HG02970 (cell line): Measurements from ENCODE around the gene ENPP7.
"Not testable (repeated sequence)": the region's sequence is repeated elsewhere in the genome, so short reads cannot be mapped to it uniquely, and the experiment has no call there.

Experiments
- ATAC-seq: cut with Tn5 transposase; IDR thresholded peaks from one replicate; pipeline ENCODE4 v1.9.1; 2021; ENCODE audit warnings: mild to moderate bottlenecking, moderate library complexity, moderate number of reproducible peaks; ENCODE audit not compliant: unreplicated experiment, low FRiP score

Gene ENPP7

DNA sequence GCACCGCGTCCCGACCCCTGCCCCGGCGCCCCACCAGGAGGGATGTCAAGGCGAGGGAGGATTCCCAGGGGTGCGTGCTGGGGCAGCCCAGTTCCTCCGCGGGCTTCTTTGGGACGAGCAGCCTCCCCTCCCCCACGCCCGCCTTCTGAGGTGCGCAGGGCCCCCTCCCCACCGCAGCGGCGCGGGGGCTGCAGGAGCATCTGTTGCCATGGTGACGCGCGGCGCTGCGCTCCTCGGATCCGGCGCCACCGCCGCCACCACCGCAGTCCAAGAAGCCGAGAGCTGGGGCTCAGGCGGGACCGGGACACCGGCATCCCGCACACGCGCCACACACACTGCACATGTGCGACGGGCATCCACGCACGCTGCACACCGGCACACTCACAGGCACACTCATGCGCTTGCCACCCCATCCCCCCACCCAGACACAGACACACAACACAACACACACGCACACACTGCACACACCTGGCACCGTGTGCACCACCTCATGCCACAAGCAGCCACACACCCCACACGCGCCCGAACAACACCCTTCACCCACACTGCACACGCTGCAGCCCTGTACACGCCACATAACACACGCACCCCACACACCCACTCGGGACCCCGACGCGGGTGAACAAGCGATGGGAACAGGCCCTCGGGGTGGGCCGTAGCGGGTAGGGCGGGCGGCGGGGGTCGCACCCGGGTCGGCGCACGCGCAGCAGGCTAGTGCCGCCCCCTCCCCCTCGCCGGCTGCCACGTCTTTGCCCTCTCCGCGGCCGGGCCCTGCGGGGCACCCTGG is 17.0 kb downstream of the ENPP7 start:
- no peak for ATAC-seq

DNA sequence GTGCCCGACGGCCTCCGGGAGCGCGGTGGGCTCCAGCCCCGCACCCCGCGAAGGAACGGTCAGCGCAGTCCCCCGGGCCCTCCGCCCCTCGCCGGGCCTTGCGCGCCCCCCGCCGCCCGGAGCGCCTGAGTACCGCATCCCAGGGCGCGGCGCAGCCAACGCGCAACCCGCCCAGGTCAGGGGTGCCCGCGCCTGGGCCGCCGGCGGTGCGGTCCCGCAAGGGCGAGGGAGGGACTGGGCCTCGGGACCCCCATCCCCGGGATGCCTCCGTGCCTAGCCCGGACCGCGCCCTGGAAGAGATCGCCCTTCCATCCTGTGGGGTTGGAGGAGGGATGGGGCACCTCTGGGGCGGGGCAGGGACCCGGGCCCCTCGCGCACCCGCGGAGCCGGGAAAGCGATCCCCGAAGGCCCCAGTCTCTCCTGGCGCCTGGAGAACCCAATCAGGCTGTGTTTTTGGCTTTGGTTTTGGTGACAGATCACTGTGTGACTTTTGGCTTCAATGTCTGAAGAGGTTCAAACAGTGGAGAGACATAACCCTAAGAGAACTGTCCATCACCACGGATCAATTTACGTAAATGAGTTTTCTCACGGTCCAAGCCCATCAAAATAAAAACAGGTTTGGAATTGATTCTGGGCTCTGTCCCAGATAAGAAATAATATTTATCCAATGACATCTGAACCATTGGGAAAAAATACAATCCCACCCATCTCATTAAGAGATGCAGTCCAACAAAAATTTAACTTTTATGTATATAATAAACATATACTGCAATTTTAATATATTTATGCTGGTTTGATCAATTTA is 17.8 kb downstream of the ENPP7 start:
- ATAC-seq: no peak

DNA sequence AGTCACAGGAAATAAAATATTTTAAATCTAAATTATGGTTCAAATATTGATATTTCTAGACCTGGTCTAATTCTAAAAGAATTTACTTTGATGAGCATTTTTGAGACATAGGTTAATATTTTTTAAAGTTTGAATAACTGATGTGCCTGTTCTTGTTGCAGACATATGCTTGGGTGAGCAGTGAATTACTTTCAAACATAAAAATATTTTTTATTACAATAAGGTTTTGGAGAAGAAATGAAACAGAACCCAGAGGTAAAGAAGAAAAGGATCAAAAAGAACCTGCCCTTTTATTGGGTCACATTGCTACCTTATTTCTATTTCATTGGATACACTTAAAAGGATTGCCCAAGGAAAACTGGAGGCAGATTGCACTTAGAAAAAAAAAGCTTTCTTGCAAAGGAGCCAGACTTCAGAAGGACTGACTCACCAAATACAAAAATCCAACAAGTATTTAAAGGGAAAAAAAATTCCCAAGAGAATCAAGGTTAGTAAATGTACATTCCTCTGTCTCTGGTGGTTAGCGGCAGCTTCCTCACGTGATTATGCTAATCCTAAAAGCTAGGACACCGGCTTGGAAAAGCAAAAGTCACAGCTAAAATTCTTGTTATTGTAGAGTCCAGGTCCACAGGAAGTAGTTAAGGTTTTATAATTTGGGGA is 18.5 kb downstream of the ENPP7 start:
- ATAC-seq: no peak

DNA sequence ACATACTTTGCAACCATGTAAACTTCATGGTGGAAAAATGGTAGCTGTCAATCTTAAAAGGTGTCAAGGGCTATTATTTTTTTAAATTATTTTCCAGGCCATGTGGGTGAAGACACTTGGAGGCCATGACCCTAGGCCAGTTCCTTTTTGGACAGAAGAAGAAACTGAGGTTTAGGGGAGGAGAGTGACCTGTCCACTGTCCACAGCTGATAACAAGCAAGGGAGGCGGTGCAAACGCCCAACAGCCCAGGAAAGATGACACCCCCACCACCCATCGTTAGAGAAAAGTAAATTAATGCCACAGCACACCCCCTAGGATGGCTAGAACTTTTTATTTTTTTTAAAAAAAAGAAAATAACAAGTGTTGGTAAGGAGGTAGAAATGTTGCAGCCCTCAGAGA is 19.2 kb downstream of the ENPP7 start:
- no peak for ATAC-seq

DNA sequence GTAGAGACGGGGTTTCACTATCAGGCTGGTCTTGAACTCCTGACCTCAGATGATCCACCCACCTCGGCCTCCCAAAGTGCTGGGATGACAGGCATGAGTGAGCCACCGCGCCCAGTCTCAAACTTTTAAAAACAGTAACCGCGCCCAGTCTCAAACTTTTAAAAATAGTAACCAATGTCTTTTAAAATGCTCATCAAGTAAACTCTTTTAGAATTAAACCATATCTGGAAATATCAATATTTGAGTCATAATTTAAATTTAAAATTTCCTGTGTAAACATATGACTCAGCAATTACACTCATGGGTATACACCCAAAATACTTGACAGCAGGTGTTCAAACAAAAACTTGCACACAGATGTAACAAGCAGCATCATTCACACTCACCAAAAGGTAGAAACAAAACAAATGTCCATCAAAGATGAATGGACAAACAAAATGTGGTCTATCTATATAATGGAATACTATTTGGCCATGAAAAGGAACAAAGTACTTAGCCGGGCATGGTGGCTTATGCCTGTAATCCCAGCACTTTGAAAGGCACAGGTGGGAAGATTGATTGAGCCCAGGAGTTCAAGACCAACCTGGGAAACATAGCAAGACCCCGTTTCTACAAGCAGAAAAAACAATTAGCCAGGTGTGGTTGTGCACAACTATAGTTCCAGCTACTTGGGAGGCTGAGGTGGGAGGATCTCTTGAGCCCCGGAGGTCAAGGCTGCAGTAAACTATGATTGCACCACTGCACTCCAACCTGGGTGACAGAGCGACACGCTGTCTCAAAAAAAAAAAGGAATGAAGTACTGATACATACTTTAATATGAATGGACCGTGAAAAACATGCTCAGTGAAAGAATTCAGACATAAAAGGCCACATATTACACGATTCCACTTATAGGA is 20.2 kb downstream of the ENPP7 start:
- ATAC-seq: no peak

DNA sequence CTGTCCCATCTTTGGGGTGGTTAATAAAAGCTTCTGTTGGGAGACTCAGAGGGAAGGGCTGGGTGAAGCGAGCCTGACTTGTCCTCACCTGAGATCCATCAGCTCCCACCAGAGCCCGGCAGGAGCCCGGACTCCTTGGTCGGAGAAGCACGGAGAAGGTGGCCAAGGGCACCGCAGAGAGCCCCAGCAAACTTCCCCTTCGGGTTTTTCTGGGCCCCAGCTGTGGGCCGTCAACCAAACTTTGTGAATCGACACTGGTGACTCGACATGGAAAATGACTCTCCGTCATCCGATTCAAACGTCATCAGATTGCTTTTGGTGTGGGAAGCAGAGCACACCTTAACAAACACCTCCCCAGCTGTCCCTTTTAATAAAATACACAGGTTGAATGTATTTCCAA is 21.4 kb downstream of the ENPP7 start:
- ATAC-seq: no peak

DNA sequence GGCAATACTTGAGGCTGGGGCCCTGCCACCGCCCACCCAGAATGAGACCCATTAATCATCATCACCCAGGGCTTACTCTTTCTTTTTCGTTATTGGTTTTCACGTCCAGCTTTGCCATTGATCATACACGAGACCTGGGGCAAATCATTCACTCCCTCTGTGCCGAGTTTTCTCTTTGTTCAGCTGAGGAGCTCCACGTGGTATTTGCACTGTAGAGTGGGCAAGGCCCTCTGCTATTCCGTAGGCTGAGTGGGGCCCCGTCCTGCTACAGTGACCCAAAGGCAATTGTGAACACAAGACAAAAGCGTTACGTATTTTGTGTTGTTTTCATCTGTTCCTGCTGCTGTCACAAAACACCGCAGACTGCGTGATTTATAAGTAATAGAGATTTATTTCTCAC is 23.6 kb downstream of the ENPP7 start:
- no peak for ATAC-seq

DNA sequence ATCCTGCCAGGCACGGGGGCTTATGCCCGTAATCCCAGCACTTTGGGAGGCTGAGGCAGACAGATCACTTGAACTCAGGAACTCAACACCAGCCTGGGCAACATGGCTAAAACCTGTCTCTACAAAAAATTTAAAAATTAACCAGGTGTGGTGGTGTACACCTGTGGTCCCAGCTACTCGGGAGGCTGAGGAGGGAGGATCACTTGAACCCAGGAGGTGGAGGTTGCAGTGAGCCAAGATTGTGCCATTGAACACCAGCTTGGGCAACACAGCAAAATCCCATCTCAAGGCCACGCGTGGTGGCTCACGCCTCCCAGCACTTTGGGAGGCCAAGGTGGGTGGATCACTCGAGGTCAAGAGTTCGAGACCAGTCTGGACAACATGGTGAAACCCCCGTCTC is 24.2 kb downstream of the ENPP7 start:
- not testable (repeated sequence) for ATAC-seq

DNA sequence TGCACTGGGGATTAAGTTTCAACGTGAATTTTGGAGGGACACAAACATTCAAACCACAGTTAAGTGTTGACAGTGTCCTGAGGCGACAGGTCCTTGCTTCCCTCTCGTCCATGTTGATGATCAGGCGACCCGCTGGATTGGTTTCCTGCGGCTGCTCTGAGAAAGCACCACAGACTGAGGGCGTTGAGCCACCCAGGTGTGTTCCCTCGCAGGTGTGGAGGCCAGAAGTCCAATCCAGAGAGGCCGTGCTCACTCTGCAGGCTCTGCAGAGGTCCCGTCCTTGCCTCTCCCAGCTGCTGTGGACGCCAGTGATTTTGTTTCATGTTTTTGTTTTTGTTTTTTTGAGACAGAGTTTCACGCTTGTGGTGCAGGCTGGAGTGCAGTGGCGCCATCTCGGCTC is 24.8 kb downstream of the ENPP7 start:
- ATAC-seq: no peak

DNA sequence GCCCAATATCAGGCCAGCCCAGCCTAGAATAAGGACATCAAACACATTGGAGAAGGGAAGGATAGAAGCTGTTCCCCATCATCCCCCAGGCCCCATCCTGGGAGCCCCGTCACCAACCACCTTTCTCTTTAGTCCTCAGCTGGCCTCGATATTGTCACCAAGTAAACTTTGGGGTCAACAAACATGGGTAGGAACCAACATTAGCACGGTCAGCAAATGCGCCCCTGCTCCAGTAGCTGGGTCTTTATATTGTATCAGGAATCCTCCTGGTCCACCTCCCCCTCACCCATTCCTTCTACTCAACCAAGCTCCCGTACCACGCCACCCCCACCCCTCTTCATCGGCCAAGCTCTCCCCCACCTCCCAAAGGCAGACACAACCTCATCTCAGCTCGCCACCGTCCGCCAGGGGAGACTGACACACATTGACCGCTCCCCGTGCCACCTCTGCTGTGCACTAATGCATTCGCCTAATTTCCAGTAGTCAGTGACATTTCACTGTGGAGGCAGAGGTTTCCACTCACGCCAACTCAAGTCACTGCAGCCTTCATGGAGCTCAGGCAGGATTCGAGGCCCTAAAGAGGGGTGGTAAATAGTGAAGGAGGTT is 26.5 kb downstream of the ENPP7 start:
- no peak for ATAC-seq

DNA sequence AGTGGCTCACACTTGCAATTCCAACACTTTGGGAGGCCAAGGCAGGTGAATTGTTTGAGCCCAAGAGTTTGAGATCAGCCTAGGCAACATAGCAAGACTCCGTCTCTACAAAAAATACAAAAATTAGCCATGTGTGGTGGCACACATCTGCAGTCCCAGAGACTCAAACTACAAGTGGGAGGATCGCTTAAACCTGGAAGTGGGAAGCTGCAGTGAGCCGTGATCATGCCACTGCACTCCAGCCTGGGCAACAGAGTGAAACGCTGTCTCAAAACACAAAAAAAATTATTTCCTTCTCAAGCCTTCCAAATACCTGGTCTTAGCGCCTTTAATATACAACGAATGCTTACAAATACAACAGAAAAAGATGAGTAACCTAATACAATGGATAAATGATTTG is 27.5 kb downstream of the ENPP7 start:
- no peak for ATAC-seq

DNA sequence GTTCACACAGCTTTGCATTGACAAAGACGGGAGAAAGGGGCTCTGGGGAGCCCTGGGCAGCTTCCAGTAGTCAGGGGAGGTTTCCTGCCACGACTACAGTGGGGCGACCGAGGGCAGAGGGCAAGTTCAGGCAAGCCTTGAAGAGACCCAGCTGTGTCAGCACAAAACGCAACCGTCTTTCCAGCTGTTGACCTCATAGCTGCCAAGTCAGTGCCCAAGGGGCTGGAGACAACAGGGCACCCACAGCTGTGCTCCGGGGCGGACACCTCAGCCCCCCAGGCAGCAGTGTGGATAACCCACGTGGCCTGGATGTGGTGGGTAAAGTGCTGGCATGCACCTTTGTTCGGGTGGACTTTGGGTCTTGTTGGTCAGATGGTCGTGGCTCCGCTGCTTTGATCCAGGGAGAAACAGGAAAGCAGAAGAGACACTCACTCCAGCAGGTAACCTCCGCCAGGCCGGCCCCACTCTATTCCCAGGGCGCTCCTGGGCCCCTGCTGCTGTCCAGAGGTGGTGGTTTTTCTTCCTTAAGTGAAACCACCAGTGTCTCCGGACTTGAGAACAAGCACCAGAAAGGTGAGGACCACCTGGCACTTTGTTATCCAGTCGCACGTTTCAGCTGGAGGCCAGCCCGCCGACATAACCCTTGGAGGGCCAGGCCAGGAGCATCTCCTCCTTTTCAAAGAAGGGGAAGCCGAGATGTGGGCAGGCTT is 29.6 kb downstream of the ENPP7 start:
- no peak for ATAC-seq

DNA sequence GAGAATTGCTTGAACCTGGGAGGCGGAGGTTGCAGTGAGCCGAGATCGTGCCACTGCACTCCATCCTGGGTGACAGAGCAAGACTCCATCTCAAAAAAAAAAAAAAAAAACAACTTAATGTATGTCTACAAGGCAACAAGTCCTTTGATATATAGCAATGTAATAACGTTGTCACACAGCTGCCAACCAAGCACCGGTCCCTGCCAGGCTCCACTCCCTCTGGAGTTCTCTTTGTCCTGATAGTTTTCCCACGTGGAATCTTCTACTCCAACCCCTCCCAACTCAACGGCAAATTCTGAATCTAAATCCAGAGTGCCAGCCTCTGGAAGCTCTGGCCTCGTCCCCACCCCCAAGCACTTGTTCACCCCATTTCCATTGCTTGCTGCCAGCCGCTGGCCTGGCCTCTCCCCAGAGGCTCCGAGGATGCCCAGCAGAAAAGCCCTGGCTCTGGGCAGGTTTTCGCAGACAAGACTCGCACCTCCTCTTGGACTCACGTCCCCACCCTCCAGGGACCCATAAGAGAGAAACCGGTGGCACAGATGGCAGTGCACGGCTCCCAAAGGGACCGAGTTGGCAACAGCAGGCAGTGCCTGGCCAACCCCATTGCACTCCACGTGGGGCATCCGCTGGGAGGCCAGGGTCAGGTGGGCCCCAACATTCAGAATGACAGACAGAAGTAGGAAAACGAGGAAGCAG is 31.3 kb downstream of the ENPP7 start:
- no peak for ATAC-seq

DNA sequence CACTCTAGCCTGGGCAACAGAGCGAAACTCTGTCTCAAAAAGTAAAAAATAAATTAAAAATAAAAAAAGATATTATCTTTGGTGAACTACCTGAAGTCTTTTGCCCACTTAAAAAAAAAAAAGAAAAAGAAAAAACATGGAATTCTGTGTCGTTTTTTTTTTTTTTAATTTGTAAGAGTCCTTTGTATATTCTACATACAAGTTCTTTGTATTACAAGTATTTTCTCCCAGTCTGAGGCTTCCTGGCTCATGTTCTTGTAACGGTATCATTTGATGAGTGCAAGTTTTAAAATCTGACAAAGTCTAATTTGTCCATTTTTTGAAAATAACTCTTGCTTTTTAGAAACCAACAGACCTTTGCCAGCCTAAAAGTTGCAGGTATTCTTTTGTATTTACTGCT is 35.0 kb downstream of the ENPP7 start:
- ATAC-seq: no peak

DNA sequence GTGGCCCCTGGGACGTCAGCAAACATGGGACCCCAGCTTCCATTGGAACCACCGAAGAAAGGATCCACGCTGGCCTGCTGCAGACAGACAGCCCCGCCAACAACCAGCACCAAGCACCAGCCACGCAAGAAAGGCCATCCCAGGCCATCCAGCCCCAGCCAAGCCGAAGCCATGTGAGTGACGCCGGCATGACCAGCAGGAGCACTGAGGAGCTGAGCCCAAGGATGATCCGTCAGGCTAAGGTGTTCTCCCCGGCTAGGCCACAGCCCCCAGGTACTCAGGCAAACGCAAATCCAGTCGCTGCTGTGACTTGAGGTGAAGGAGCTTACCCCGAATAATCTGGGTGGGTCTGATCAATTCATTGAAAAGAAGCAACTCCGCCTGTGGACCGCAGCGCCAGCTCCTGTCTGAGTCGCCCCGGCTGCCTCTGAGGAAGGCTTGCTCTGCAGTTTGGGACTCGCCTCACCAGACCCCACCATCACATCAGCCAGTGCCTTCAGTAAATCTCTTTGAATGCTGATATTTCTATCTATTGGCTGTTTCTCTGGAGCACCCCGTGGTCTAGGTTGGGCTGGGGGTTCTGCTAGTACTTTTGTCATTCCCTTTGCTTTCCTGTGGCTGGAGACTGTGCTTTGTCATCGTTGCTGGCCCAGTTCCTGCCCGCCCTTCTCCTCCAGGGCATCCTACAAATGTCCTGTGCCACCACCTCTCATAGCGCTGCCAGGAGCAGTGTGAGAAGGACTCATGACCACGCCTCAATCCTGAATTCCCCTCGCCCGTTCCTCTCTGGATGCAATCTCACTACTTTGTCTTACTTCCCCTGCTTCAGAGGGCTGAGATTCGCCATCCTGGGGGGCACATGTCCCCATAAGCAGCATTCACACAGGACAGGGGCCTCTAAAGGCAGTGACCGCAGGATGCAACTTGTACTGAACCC is 39.1 kb downstream of the ENPP7 start:
- no peak for ATAC-seq

DNA sequence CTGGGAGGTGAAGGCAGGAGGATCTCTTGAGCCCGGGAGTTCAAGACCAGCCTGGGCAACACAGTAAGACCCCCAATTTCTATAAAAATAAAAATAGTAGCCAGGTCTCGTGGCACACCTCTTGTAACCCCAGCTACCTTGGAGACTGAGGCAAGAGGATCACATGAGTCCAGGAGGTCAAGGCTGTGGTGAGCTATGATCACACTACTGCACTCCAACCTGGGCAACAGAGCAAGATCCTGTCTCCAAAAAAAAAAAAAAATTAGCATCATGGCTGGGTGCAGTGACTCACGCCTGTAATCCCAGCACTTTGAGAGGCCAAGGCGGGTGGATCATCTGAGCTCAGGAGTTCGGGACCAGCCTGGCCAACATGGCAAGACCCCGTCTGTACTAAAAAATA is 40.5 kb downstream of the ENPP7 start:
- no peak for ATAC-seq

DNA sequence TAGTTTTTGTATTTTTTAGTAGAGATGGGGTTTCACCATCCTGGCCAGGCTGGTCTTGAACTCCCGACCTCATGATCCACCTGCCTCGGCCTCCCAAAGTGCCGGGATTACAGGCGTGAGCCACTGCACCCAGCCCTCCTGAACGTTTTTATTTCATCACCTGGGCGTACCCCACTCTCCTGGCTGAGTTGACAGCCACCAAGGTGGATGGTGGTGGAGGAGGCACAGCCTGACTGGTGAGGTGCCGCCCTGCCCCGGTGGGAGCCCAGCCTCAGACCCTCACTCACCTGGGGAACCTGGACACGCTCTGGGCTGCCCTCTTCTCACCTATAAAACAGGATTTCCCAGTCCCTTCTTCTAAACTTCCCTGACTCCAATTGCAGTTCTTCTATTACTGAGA is 42.0 kb downstream of the ENPP7 start:
- ATAC-seq: not testable (repeated sequence)

DNA sequence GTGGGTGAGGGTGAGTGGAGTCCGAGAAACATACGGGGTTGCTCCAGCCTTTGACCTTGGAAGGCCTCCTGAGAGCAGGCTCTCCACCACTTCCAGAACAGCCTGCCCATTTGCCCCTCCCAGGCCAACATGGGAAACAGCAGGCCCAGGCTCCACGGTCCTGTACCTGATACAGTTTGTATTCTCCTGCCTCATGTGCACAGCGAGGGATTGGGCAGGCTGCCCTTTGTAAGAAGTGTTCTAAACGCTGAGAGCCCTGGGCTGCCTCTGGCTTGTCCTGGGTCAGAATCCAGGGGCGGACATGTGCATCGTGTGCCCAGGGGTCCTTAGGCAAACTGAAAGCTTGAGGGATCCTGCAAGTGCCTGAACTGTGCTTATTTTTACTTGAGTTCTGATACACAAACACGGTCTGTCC is 43.8 kb downstream of the ENPP7 start:
- ATAC-seq: no peak
